Endothelial cell of umbilical vein (primary cell): ENCODE results near the gene FBXO24.
"Not testable (repeated sequence)": the region's sequence is repeated elsewhere in the genome, so short reads cannot be mapped to it uniquely, and the experiment has no call there.

Experiments used
- CTCF ChIP-seq, 2 donors: IDR thresholded peaks; 1 replicate in 1 of 2; 2 replicates in 1 of 2; pipeline ENCODE4 v1.5.1; 2011; ENCODE audit warnings: low read length in 2 of 2, mild to moderate bottlenecking in 2 of 2, moderate library complexity in 2 of 2, control low read depth in 1 of 2, inconsistent platforms in 1 of 2, low read depth in 1 of 2; ENCODE audit not compliant: insufficient read depth in 1 of 2; ENCODE audit errors: extremely low read depth in 1 of 2
- POLR2AphosphoS5 ChIP-seq: IDR thresholded peaks from 2 replicates; pipeline ENCODE4 v1.6.1; 2012; ENCODE audit warnings: low read depth, mild to moderate bottlenecking, control low read depth, low read length, moderate library complexity; ENCODE audit not compliant: insufficient read depth

GRCh38 chr7:100541309-100541708 is 44.8 kb upstream of the FBXO24 start:
- not testable (repeated sequence) for TF ChIP-seq CTCF (IDR thresholded peaks at IDR 0.05; ENCODE audit: extremely low read depth in 1 of 2, insufficient read depth in 1 of 2, low read depth in 1 of 2, low read length in 2 of 2); POLR2AphosphoS5
